ENCODE data around the gene EEF2KMT. TPM values are rescaled to one million over a fixed set of nuclear protein-coding genes. Genes with fewer than 3 reads are reported as not detected.
"Not testable (repeated sequence)": the region's sequence is repeated elsewhere in the genome, so short reads cannot be mapped to it uniquely, and the experiment has no call there.

The EEF2KMT gene
- total and polyA plus RNA-seq, 2 of the 4 experiments (the other 2 are of a cell fraction) = 14.1 to 19.0 TPM

- H2AK5ac ChIP-seq (ENCODE audit: low read depth, low read length); H2AFZ ChIP-seq (replicated peaks; ENCODE audit: low read length, poor library complexity); intact Hi-C loops (cut with micrococcal nuclease); H3K18ac ChIP-seq (ENCODE audit: low read depth, low read length); BruUV-seq (replicated peaks); H3K4ac ChIP-seq (ENCODE audit: low read depth, low read length); H3K4me2 ChIP-seq (ENCODE audit: low read depth, low read length); H2BK120ac ChIP-seq (ENCODE audit: low read depth, low read length); H3K4me3 ChIP-seq (ENCODE audit: insufficient read depth, low read depth, low read length); H4K8ac ChIP-seq (ENCODE audit: low read depth in 2 of 2, low read length in 2 of 2); H3K56ac ChIP-seq (ENCODE audit: extremely low read depth, insufficient read depth, low read length); H3K4me1 ChIP-seq (ENCODE audit: control insufficient read depth, insufficient read depth, low read length); H3K9me3 ChIP-seq (ENCODE audit: control insufficient read depth, insufficient read depth, low read length); H4K20me1 ChIP-seq (ENCODE audit: insufficient read depth, low read length); dilution Hi-C loops (cut with HindIII; ENCODE audit: low sequenced_read_pairs, unreplicated experiment); H3K27ac ChIP-seq (ENCODE audit: insufficient read depth, low read length); H3K14ac ChIP-seq (replicated peaks; ENCODE audit: low read depth, low read length); H2AK9ac ChIP-seq (replicated peaks; ENCODE audit: low read depth, low read length, poor library complexity); in situ Hi-C loops (cut with MboI; ENCODE audit: low sequenced_read_pairs); H2BK5ac ChIP-seq (ENCODE audit: low read depth, low read length, poor library complexity, severe bottlenecking); H3K79me1 ChIP-seq (ENCODE audit: low read depth in 1 of 2, low read length in 2 of 2); H2BK15ac ChIP-seq (ENCODE audit: low read depth, low read length); H3K9ac ChIP-seq (ENCODE audit: low read depth, low read length); H2BK20ac ChIP-seq (ENCODE audit: low read depth, low read length); POLR2A ChIA-PET (ENCODE audit: unreplicated experiment); H4K5ac ChIP-seq (ENCODE audit: low read depth, low read length); H3K9me1 ChIP-seq (ENCODE audit: insufficient read depth, low read length); ATAC-seq (ENCODE audit: low read depth); H4K91ac ChIP-seq (ENCODE audit: insufficient read depth, low read depth, low read length); H3K23ac ChIP-seq (ENCODE audit: low read depth, low read length); H3K27me3 ChIP-seq (ENCODE audit: control insufficient read depth, insufficient read depth, low read length): not testable (repeated sequence)
- WGBS, 2 experiments (ENCODE audit: extremely low coverage in 2 of 2, insufficient read length in 1 of 2) = 20% methylated on average over 2 of the region's 10 CpGs; no CpG with 5 or more reads in 1 of the 2 experiments
- DNase-seq = peak; percentile 43
- peak; percentile 54 for TF ChIP-seq CTCF (conservative IDR thresholded peaks at IDR 0.05; ENCODE audit: low read depth, low read length)
- 0 out of 2 replicates have a peak, but pooled peaks have one; percentile 19 for TF ChIP-seq SMC3 (IDR thresholded peaks at IDR 0.05; ENCODE audit: low read depth, low read length)
- peak; percentile 57 for TF ChIP-seq RAD21 (IDR thresholded peaks at IDR 0.05; ENCODE audit: low read length)
- H3K36me3 ChIP-seq (ENCODE audit: control insufficient read depth, insufficient read depth, low read length) = peaks cover 24% of the 10 kb centered on the region
- CTCF ChIA-PET = interaction anchor here (0.7 to 1.1 kb wide), 5 partner anchors 10 to 18 kb away, joined by 3 to 4 read pairs (median 3); partner anchors contain the start of gene C16orf89
Observed at GRCh38 chr16:5084802-5085201, 12.8 kb downstream of the EEF2KMT start.

- H3K4me3 ChIP-seq (ENCODE audit: insufficient read depth, low read depth, low read length); H3K23ac ChIP-seq (ENCODE audit: low read depth, low read length); H3K27me3 ChIP-seq (ENCODE audit: control insufficient read depth, insufficient read depth, low read length); H3K4me2 ChIP-seq (ENCODE audit: low read depth, low read length); H3K14ac ChIP-seq (replicated peaks; ENCODE audit: low read depth, low read length); ATAC-seq (ENCODE audit: low read depth); H3K9me3 ChIP-seq (ENCODE audit: control insufficient read depth, insufficient read depth, low read length); intact Hi-C loops (cut with micrococcal nuclease); BruUV-seq (replicated peaks); H2AK9ac ChIP-seq (replicated peaks; ENCODE audit: low read depth, low read length, poor library complexity); H2AFZ ChIP-seq (replicated peaks; ENCODE audit: low read length, poor library complexity); DNase-seq; H2BK120ac ChIP-seq (ENCODE audit: low read depth, low read length); H4K8ac ChIP-seq (ENCODE audit: low read depth in 2 of 2, low read length in 2 of 2); H3K4me1 ChIP-seq (ENCODE audit: control insufficient read depth, insufficient read depth, low read length); H2BK5ac ChIP-seq (ENCODE audit: low read depth, low read length, poor library complexity, severe bottlenecking); H3K9ac ChIP-seq (ENCODE audit: low read depth, low read length); H4K91ac ChIP-seq (ENCODE audit: insufficient read depth, low read depth, low read length); H3K79me1 ChIP-seq (ENCODE audit: low read depth in 1 of 2, low read length in 2 of 2); H3K4ac ChIP-seq (ENCODE audit: low read depth, low read length); H3K56ac ChIP-seq (ENCODE audit: extremely low read depth, insufficient read depth, low read length); H3K18ac ChIP-seq (ENCODE audit: low read depth, low read length); H2BK15ac ChIP-seq (ENCODE audit: low read depth, low read length); in situ Hi-C loops (cut with MboI; ENCODE audit: low sequenced_read_pairs); H4K5ac ChIP-seq (ENCODE audit: low read depth, low read length); dilution Hi-C loops (cut with HindIII; ENCODE audit: low sequenced_read_pairs, unreplicated experiment); H2BK20ac ChIP-seq (ENCODE audit: low read depth, low read length); H4K20me1 ChIP-seq (ENCODE audit: insufficient read depth, low read length); H3K27ac ChIP-seq (ENCODE audit: insufficient read depth, low read length); POLR2A ChIA-PET (ENCODE audit: unreplicated experiment); H2AK5ac ChIP-seq (ENCODE audit: low read depth, low read length); H3K9me1 ChIP-seq (ENCODE audit: insufficient read depth, low read length): not testable (repeated sequence)
- H3K36me3 ChIP-seq (ENCODE audit: control insufficient read depth, insufficient read depth, low read length) = peaks cover 24% of the 10 kb centered on the region
- CTCF ChIA-PET = interaction anchor here (0.7 to 1.1 kb wide), 4 partner anchors 9 to 18 kb away, joined by 3 to 4 read pairs (median 3); partner anchors contain the start of gene C16orf89
- 100% methylated on average over 2 of the region's 11 CpGs; no CpG with 5 or more reads in 1 of the 2 experiments for WGBS, 2 experiments (ENCODE audit: extremely low coverage in 2 of 2, insufficient read length in 1 of 2)
Observed at GRCh38 chr16:5084099-5084731, 13.4 kb downstream of the EEF2KMT start.
